Stimulated activated CD4-positive, alpha-beta T cell treated with anti-CD3 and anti-CD28 coated beads, Interleukin-1b, Interleukin-23, amount 100 ng/mL, for 48 hours (primary cell): Measurements from ENCODE around the gene DIP2A.
"Not testable (repeated sequence)": the region's sequence is repeated elsewhere in the genome, so short reads cannot be mapped to it uniquely, and the experiment has no call there.

Source experiments
- DNase-seq: peaks from one replicate; pipeline ENCODE4 v3.0.0-alpha.2; 2020

Gene DIP2A

GRCh38 chr21:46559291-46559983, 100.7 kb downstream of the DIP2A start:
- peak; percentile 73 for DNase-seq

GRCh38 chr21:46560568-46561444, 102.1 kb downstream of the DIP2A start:
- no peak for DNase-seq

GRCh38 chr21:46561445-46562090, 102.9 kb downstream of the DIP2A start:
- DNase-seq: no peak

GRCh38 chr21:46562472-46562871, 103.8 kb downstream of the DIP2A start:
- no peak for DNase-seq

GRCh38 chr21:46562964-46563607, 104.4 kb downstream of the DIP2A start:
- no peak for DNase-seq

- no peak for DNase-seq
Measured at GRCh38 chr21:46564391-46564790, 105.7 kb downstream of the DIP2A start.

GRCh38 chr21:46567348-46567747, 108.7 kb downstream of the DIP2A start:
- no peak for DNase-seq

GRCh38 chr21:46568562-46568961, 109.9 kb downstream of the DIP2A start:
- DNase-seq: no peak

- no peak for DNase-seq
Measured at GRCh38 chr21:46569081-46569480, 110.4 kb downstream of the DIP2A start.

GRCh38 chr21:46570119-46570518, 111.4 kb downstream of the DIP2A start:
- no peak for DNase-seq

- DNase-seq: no peak
Measured at GRCh38 chr21:46570631-46571030, 111.9 kb downstream of the DIP2A start.

GRCh38 chr21:46572850-46573249, 114.2 kb downstream of the DIP2A start:
- DNase-seq: no peak

GRCh38 chr21:46577786-46578185, 119.1 kb downstream of the DIP2A start:
- DNase-seq: not testable (repeated sequence)

GRCh38 chr21:46579394-46579793, 120.7 kb downstream of the DIP2A start:
- not testable (repeated sequence) for DNase-seq

GRCh38 chr21:46581780-46582307, 123.2 kb downstream of the DIP2A start:
- no peak for DNase-seq

- no peak for DNase-seq
Measured at GRCh38 chr21:46585191-46585953, 126.7 kb downstream of the DIP2A start.

GRCh38 chr21:46594276-46594675, 135.6 kb downstream of the DIP2A start:
- DNase-seq: no peak

GRCh38 chr21:46596201-46596600, 137.5 kb downstream of the DIP2A start:
- DNase-seq: no peak

GRCh38 chr21:46597031-46597430, 138.3 kb downstream of the DIP2A start:
- DNase-seq: no peak

GRCh38 chr21:46597896-46598343, 139.2 kb downstream of the DIP2A start:
- no peak for DNase-seq

- DNase-seq: no peak
Measured at GRCh38 chr21:46598581-46599572, 140.2 kb downstream of the DIP2A start.
